ENCODE measurements around the gene RHOG. TPM values are rescaled to one million over a fixed set of nuclear protein-coding genes. Genes with fewer than 3 reads are reported as not detected.

RHOG gene
- total and polyA plus RNA-seq, 9 of the 15 experiments (the other 6 are each of a cell fraction or from before 2014, with no cell fraction given): 22.6 to 162 (median 80.3) TPM

DNA sequence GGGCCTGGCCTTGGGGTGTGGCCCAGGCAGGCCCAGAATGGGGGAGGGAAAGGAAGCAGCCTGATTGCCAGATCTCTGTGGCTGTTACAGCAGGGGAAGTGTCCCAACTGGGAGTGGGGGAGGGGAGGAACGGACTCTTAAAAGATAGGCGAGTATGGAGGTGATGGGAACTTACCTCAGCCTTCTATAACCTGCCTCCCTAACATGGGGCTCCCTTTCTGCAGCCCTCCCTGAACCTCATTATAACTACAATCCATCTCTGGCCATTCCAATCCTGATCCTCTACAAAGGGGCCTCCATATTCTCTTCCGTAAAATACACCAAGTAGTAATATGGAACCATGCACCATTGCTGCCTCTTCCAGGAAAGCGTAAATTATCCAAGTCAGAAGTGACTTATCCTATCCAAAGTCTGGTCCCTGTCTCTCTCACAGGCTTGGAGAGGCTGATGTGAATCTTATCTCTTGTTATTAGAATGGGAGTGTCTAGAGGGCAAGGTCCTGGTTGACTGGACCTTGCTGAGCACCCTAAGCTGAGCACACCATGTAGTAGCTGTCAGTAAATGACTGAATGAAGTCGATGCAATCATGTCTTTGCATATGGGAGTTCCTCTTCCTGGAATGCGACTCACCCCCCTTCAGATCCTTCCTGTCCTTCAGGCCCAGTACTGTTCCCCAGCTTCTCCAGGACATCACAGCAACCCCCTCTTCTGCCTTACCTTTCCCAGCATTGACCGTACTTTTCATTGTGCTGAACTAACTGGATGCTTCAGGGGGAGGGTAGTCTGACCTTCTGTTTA is 5.9 kb downstream of the RHOG start (continued):
- TF ChIP-seq ZNF384 (IDR thresholded peaks at IDR 0.05; ENCODE audit: low read depth, low read length) (0 out of 2 replicates have a peak, but pooled peaks have one; percentile 17), MAZ (CRISPR knock-in tag; conservative IDR thresholded peaks at IDR 0.05 in 1 of 2, IDR thresholded peaks at IDR 0.05 in 1 of 2) (peak in 1 of 2 experiments; percentile 53; a peak in 3 of 4 replicates), CBFA2T2 (conservative IDR thresholded peaks at IDR 0.05) (peak; percentile 68), ZEB2 (IDR thresholded peaks at IDR 0.05) (peak; percentile 83), STAT5A (IDR thresholded peaks at IDR 0.05; ENCODE audit: borderline replicate concordance, low read length) (peak; percentile 63), MEF2A (IDR thresholded peaks at IDR 0.05; ENCODE audit: control insufficient read depth, low read depth, low read length) (0 out of 2 replicates have a peak, but pooled peaks have one; percentile 31), SNRNP70 (optimal IDR thresholded peaks at IDR 0.05; ENCODE audit: low read depth, low read length) (no peak), KLF6 (CRISPR knock-in tag; IDR thresholded peaks at IDR 0.05; ENCODE audit: borderline replicate concordance) (peak; percentile 85; the same call in 1 of the 2 replicates), PTRF (tag; IDR thresholded peaks at IDR 0.05) (no peak), ZNF146 (CRISPR knock-in tag; IDR thresholded peaks at IDR 0.05; ENCODE audit: unreplicated experiment) (no peak), MTA1 (IDR thresholded peaks at IDR 0.05; ENCODE audit: borderline replicate concordance) (peak; percentile 47; the same call in 1 of the 2 replicates)
- TF ChIP-seq, protein P1, sequence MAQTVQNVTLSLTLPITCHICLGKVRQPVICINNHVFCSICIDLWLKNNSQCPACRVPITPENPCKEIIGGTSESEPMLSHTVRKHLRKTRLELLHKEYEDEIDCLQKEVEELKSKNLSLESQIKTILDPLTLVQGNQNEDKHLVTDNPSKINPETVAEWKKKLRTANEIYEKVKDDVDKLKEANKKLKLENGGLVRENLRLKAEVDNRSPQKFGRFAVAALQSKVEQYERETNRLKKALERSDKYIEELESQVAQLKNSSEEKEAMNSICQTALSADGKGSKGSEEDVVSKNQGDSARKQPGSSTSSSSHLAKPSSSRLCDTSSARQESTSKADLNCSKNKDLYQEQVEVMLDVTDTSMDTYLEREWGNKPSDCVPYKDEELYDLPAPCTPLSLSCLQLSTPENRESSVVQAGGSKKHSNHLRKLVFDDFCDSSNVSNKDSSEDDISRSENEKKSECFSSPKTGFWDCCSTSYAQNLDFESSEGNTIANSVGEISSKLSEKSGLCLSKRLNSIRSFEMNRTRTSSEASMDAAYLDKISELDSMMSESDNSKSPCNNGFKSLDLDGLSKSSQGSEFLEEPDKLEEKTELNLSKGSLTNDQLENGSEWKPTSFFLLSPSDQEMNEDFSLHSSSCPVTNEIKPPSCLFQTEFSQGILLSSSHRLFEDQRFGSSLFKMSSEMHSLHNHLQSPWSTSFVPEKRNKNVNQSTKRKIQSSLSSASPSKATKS (CRISPR knock-in tag; IDR thresholded peaks at IDR 0.05): no peak
- TF ChIP-seq, protein P2, sequence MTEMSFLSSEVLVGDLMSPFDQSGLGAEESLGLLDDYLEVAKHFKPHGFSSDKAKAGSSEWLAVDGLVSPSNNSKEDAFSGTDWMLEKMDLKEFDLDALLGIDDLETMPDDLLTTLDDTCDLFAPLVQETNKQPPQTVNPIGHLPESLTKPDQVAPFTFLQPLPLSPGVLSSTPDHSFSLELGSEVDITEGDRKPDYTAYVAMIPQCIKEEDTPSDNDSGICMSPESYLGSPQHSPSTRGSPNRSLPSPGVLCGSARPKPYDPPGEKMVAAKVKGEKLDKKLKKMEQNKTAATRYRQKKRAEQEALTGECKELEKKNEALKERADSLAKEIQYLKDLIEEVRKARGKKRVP (CRISPR knock-in tag; IDR thresholded peaks at IDR 0.05): peak; percentile 76
- TF ChIP-seq, protein P3, sequence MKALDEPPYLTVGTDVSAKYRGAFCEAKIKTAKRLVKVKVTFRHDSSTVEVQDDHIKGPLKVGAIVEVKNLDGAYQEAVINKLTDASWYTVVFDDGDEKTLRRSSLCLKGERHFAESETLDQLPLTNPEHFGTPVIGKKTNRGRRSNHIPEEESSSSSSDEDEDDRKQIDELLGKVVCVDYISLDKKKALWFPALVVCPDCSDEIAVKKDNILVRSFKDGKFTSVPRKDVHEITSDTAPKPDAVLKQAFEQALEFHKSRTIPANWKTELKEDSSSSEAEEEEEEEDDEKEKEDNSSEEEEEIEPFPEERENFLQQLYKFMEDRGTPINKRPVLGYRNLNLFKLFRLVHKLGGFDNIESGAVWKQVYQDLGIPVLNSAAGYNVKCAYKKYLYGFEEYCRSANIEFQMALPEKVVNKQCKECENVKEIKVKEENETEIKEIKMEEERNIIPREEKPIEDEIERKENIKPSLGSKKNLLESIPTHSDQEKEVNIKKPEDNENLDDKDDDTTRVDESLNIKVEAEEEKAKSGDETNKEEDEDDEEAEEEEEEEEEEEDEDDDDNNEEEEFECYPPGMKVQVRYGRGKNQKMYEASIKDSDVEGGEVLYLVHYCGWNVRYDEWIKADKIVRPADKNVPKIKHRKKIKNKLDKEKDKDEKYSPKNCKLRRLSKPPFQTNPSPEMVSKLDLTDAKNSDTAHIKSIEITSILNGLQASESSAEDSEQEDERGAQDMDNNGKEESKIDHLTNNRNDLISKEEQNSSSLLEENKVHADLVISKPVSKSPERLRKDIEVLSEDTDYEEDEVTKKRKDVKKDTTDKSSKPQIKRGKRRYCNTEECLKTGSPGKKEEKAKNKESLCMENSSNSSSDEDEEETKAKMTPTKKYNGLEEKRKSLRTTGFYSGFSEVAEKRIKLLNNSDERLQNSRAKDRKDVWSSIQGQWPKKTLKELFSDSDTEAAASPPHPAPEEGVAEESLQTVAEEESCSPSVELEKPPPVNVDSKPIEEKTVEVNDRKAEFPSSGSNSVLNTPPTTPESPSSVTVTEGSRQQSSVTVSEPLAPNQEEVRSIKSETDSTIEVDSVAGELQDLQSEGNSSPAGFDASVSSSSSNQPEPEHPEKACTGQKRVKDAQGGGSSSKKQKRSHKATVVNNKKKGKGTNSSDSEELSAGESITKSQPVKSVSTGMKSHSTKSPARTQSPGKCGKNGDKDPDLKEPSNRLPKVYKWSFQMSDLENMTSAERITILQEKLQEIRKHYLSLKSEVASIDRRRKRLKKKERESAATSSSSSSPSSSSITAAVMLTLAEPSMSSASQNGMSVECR (CRISPR knock-in tag; IDR thresholded peaks at IDR 0.05): 0 out of 2 replicates have a peak, but pooled peaks have one; percentile 34
- TF ChIP-seq, protein P4, sequence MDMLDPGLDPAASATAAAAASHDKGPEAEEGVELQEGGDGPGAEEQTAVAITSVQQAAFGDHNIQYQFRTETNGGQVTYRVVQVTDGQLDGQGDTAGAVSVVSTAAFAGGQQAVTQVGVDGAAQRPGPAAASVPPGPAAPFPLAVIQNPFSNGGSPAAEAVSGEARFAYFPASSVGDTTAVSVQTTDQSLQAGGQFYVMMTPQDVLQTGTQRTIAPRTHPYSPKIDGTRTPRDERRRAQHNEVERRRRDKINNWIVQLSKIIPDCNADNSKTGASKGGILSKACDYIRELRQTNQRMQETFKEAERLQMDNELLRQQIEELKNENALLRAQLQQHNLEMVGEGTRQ (CRISPR knock-in tag; IDR thresholded peaks at IDR 0.05): no peak
- TF ChIP-seq, protein P5, sequence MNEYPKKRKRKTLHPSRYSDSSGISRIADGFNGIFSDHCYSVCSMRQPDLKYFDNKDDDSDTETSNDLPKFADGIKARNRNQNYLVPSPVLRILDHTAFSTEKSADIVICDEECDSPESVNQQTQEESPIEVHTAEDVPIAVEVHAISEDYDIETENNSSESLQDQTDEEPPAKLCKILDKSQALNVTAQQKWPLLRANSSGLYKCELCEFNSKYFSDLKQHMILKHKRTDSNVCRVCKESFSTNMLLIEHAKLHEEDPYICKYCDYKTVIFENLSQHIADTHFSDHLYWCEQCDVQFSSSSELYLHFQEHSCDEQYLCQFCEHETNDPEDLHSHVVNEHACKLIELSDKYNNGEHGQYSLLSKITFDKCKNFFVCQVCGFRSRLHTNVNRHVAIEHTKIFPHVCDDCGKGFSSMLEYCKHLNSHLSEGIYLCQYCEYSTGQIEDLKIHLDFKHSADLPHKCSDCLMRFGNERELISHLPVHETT (CRISPR knock-in tag; conservative IDR thresholded peaks at IDR 0.05 in 1 of 2, IDR thresholded peaks at IDR 0.05 in 1 of 2): peak in 1 of 2 experiments; percentile 75; a peak in 1 of 4 replicates

Data from K562 (cell line).